Neuronal stem cell (in vitro differentiated cells): Measurements from ENCODE around the gene CFAP97D2.

Source experiments
- DNase-seq: peaks from one replicate; pipeline ENCODE4 v3.0.0-alpha.2; 2013; ENCODE audit warnings: low spot score
- H2AFZ ChIP-seq: one replicate; pipeline ENCODE4 v1.6.1; 2013; ENCODE audit warnings: mild to moderate bottlenecking, low read length, inconsistent platforms
- H2AK5ac ChIP-seq: 2 replicates; pipeline ENCODE4 v1.6.1; 2013; ENCODE audit warnings: low read depth, mild to moderate bottlenecking, inconsistent platforms, low read length, moderate library complexity, mixed read lengths
- H2BK120ac ChIP-seq: 2 replicates; pipeline ENCODE4 v1.6.1; 2013; ENCODE audit warnings: low read depth, mild to moderate bottlenecking, inconsistent platforms, low read length, moderate library complexity, mixed read lengths
- H2BK12ac ChIP-seq: one replicate; pipeline ENCODE4 v1.6.1; 2013; ENCODE audit warnings: low read length, inconsistent platforms
- H2BK15ac ChIP-seq: 2 replicates; pipeline ENCODE4 v1.6.1; 2013; ENCODE audit warnings: mild to moderate bottlenecking, low read length, inconsistent platforms, mixed read lengths
- H2BK5ac ChIP-seq: one replicate; pipeline ENCODE4 v1.6.1; 2013; ENCODE audit warnings: inconsistent platforms, mild to moderate bottlenecking, low read length, moderate library complexity
- H3K14ac ChIP-seq: one replicate; pipeline ENCODE4 v1.6.1; 2013; ENCODE audit warnings: low read length, inconsistent platforms
- H3K18ac ChIP-seq: 2 replicates; pipeline ENCODE4 v1.6.1; 2013; ENCODE audit warnings: low read length, inconsistent platforms
- H3K23ac ChIP-seq: 2 replicates; pipeline ENCODE4 v1.6.1; 2013; ENCODE audit warnings: low read depth, mild to moderate bottlenecking, mixed read lengths, low read length, inconsistent platforms; ENCODE audit not compliant: poor library complexity
- H3K27ac ChIP-seq: replicated peaks from 3 replicates; pipeline ENCODE4 v1.5.1; 2013; ENCODE audit warnings: low read length, inconsistent platforms
- H3K27me3 ChIP-seq, 3 experiments: 2 replicates each; pipeline ENCODE4 v1.6.1; 2013; ENCODE audit warnings: low read length in 3 of 3, mild to moderate bottlenecking in 2 of 3, inconsistent platforms in 1 of 3, low read depth in 1 of 3, mixed read lengths in 1 of 3, moderate library complexity in 1 of 3; ENCODE audit not compliant: control insufficient read depth in 3 of 3, insufficient read depth in 3 of 3
- H3K36me3 ChIP-seq, 2 donors: replicated peaks in 1 of 2; 2 replicates each; pipeline ENCODE4 v1.6.1; 2013; ENCODE audit warnings: low read length in 2 of 2; ENCODE audit not compliant: control insufficient read depth in 2 of 2, insufficient read depth in 2 of 2
- H3K4ac ChIP-seq: 2 replicates; pipeline ENCODE4 v1.6.1; 2013; ENCODE audit warnings: inconsistent platforms, mild to moderate bottlenecking, low read length, moderate library complexity
- H3K4me1 ChIP-seq, 2 donors: 1 replicate in 1 of 2; 2 replicates in 1 of 2; pipeline ENCODE4 v1.6.1; 2013; ENCODE audit warnings: low read length in 2 of 2, low read depth in 1 of 2; ENCODE audit not compliant: control insufficient read depth in 2 of 2, insufficient read depth in 1 of 2
- H3K4me2 ChIP-seq: one replicate; pipeline ENCODE4 v1.6.1; 2013; ENCODE audit warnings: mild to moderate bottlenecking, low read length, inconsistent platforms; ENCODE audit not compliant: insufficient read depth, poor library complexity, severe bottlenecking
- H3K4me3 ChIP-seq, 2 donors: 2 replicates each; pipeline ENCODE4 v1.5.1; 2013; ENCODE audit warnings: low read length in 2 of 2, mild to moderate bottlenecking in 2 of 2, inconsistent platforms in 1 of 2, moderate library complexity in 1 of 2
- H3K79me1 ChIP-seq: one replicate; pipeline ENCODE4 v1.6.1; 2013; ENCODE audit warnings: low read depth, mild to moderate bottlenecking, inconsistent platforms, low read length, moderate library complexity
- H3K9ac ChIP-seq: one replicate; pipeline ENCODE4 v1.6.1; 2013; ENCODE audit warnings: mild to moderate bottlenecking, low read depth, low read length, inconsistent platforms; ENCODE audit not compliant: poor library complexity
- H3K9me3 ChIP-seq, 2 donors: replicated peaks in 1 of 2; 2 replicates each; pipeline versions ENCODE3 to v1.6.1; 2013; ENCODE audit warnings: low read length in 2 of 2, mild to moderate bottlenecking in 2 of 2, inconsistent platforms in 1 of 2, low read depth in 1 of 2, mixed read lengths in 1 of 2, moderate library complexity in 1 of 2; ENCODE audit not compliant: control insufficient read depth in 2 of 2, insufficient read depth in 1 of 2
- H4K8ac ChIP-seq: one replicate; pipeline ENCODE4 v1.6.1; 2013; ENCODE audit warnings: low read depth, mild to moderate bottlenecking, inconsistent platforms, low read length, moderate library complexity
- H4K91ac ChIP-seq: one replicate; pipeline ENCODE4 v1.6.1; 2013; ENCODE audit warnings: low read length, low read depth, mild to moderate bottlenecking, inconsistent platforms; ENCODE audit not compliant: poor library complexity
- WGBS, 2 donors: extraction: QIAGEN DNeasy Blood & Tissue Kit; methylation state at CpG; one replicate each; pipeline ENCODE4 v1.1.7; 2013; ENCODE audit warnings: missing lambda C conversion rate in 2 of 2, mixed read lengths in 1 of 2; ENCODE audit not compliant: insufficient read length in 2 of 2, insufficient replicate concordance in 1 of 2; ENCODE audit errors: extremely low coverage in 2 of 2; 5-methylcytosine and 5-hydroxymethylcytosine counted together

Gene CFAP97D2

GRCh38 chr13:114152285-114152645, 26.8 kb upstream of the CFAP97D2 start:
- no peak overlapping the region for H2BK12ac ChIP-seq
- H3K4me2 ChIP-seq = no peak overlapping the region
- no peak overlapping the region for H4K8ac ChIP-seq
- DNase-seq = no peak
- no peaks in the 10 kb centered on the region for H3K36me3 ChIP-seq
- H3K9ac ChIP-seq = no peak overlapping the region
- no peak overlapping the region for H2BK15ac ChIP-seq
- H3K4ac ChIP-seq = no peak overlapping the region
- H4K91ac ChIP-seq = no peak overlapping the region
- no peaks in the 10 kb centered on the region for H3K79me1 ChIP-seq
- H3K4me3 ChIP-seq = no peak overlapping the region
- no peak overlapping the region for H2AK5ac ChIP-seq
- no peak overlapping the region for H2BK120ac ChIP-seq
- H3K27ac ChIP-seq = no peak overlapping the region
- peak overlapping the region; percentile 87 for H2AFZ ChIP-seq
- H3K23ac ChIP-seq = no peak overlapping the region
- no peaks in the 10 kb centered on the region for H3K27me3 ChIP-seq
- H2BK5ac ChIP-seq = no peak overlapping the region
- H3K18ac ChIP-seq = no peak overlapping the region
- peaks cover 0 to 13% of the 10 kb centered on the region in 2 donors for H3K4me1 ChIP-seq
- H3K9me3 ChIP-seq = no peaks in the 10 kb centered on the region
- H3K14ac ChIP-seq = no peak overlapping the region
- WGBS, 2 donors = no CpG with 5 or more reads among the region's 7 CpGs

- H4K8ac ChIP-seq = no peak overlapping the region
- H3K4me3 ChIP-seq = no peak overlapping the region
- no peak overlapping the region for H2BK12ac ChIP-seq
- no peak overlapping the region for H2BK5ac ChIP-seq
- no peak for DNase-seq
- no peaks in the 10 kb centered on the region for H3K9me3 ChIP-seq
- no peak overlapping the region for H2AK5ac ChIP-seq
- no peak overlapping the region for H3K23ac ChIP-seq
- peaks cover 0 to 13% of the 10 kb centered on the region in 2 donors for H3K4me1 ChIP-seq
- WGBS, 2 donors = no CpG with 5 or more reads among the region's 20 CpGs
- no peak overlapping the region for H3K27ac ChIP-seq
- no peak overlapping the region for H2BK15ac ChIP-seq
- H3K36me3 ChIP-seq = no peaks in the 10 kb centered on the region
- H2BK120ac ChIP-seq = no peak overlapping the region
- no peak overlapping the region for H3K4ac ChIP-seq
- no peaks in the 10 kb centered on the region for H3K27me3 ChIP-seq
- H3K18ac ChIP-seq = no peak overlapping the region
- H3K14ac ChIP-seq = no peak overlapping the region
- no peak overlapping the region for H4K91ac ChIP-seq
- no peak overlapping the region for H3K9ac ChIP-seq
- no peak overlapping the region for H3K4me2 ChIP-seq
- H3K79me1 ChIP-seq = no peaks in the 10 kb centered on the region
- peak overlapping the region; percentile 87 for H2AFZ ChIP-seq
These were observed 26.2 kb upstream of the CFAP97D2 start for GRCh38 chr13:114152831-114153371.

GRCh38 chr13:114153485-114154080, 25.5 kb upstream of the CFAP97D2 start:
- Histone ChIP-seq H3K27ac (no peak overlapping the region), H3K4me2 (no peak overlapping the region), H2AFZ (no peak overlapping the region), H3K14ac (no peak overlapping the region), H3K9me3 (no peaks in the 10 kb centered on the region), H4K91ac (no peak overlapping the region), H3K4ac (no peak overlapping the region), H3K23ac (no peak overlapping the region), H3K4me1 (peaks cover 0 to 13% of the 10 kb centered on the region in 2 donors), H4K8ac (no peak overlapping the region), H3K4me3 (no peak overlapping the region), H3K18ac (no peak overlapping the region), H3K27me3 (no peaks in the 10 kb centered on the region), H3K9ac (peak overlapping the region; percentile 31), H2BK120ac (no peak overlapping the region), H3K79me1 (no peaks in the 10 kb centered on the region), H2AK5ac (no peak overlapping the region), H2BK12ac (no peak overlapping the region), H2BK15ac (no peak overlapping the region), H3K36me3 (no peaks in the 10 kb centered on the region), H2BK5ac (no peak overlapping the region)
- WGBS, 2 donors = no CpG with 5 or more reads among the region's 6 CpGs
- DNase-seq = no peak

- Histone ChIP-seq H3K18ac (peak overlapping the region; percentile 69), H3K4me2 (no peak overlapping the region), H2BK12ac (no peak overlapping the region), H2AFZ (no peak overlapping the region), H3K36me3 (no peaks in the 10 kb centered on the region), H3K4me1 (peaks cover 0 to 13% of the 10 kb centered on the region in 2 donors), H2BK5ac (no peak overlapping the region), H3K9ac (no peak overlapping the region), H4K8ac (no peak overlapping the region), H3K27me3 (no peaks in the 10 kb centered on the region), H2BK120ac (no peak overlapping the region), H3K4ac (no peak overlapping the region), H3K23ac (peak overlapping the region; percentile 18), H3K27ac (no peak overlapping the region), H3K4me3 (no peak overlapping the region), H4K91ac (no peak overlapping the region), H3K9me3 (no peaks in the 10 kb centered on the region), H3K14ac (no peak overlapping the region), H3K79me1 (no peaks in the 10 kb centered on the region), H2AK5ac (no peak overlapping the region), H2BK15ac (peak overlapping the region; percentile 55)
- WGBS, 2 donors = no CpG with 5 or more reads among the region's 9 CpGs
- DNase-seq = no peak
These were observed 24.6 kb upstream of the CFAP97D2 start for GRCh38 chr13:114154476-114154875.
